BJ (cell line): ENCODE data around the gene TSPAN5. TPM values are rescaled to one million over a fixed set of nuclear protein-coding genes. Genes with fewer than 3 reads are reported as not detected.

ENCODE experiments used
- CTCF ChIA-PET: fragments of 350-600 bp; formaldehyde crosslinking; extraction: SDS; loops from one replicate; lab custom pipeline; 2021; ENCODE audit warnings: antibody characterized with exemption, inconsistent platforms; lab: Yijun Ruan, JAX
- POLR2A ChIA-PET: fragments of 300-600 bp; sonication (Branson Sonifier 250); formaldehyde crosslinking; extraction: SDS; loops from one replicate; lab custom pipeline; 2021; ENCODE audit warnings: antibody characterized with exemption; lab: Charles Lee
- DNase-seq: peaks from one replicate; pipeline ENCODE4 v3.0.0-alpha.2; 2011; ENCODE audit warnings: low read depth
- H3K27me3 ChIP-seq: 2 replicates; pipeline ENCODE4 v1.6.0; 2011; ENCODE audit warnings: low read length; ENCODE audit not compliant: control insufficient read depth, insufficient read depth
- H3K36me3 ChIP-seq: 2 replicates; pipeline ENCODE4 v1.5.1; 2011; ENCODE audit warnings: low read length; ENCODE audit not compliant: control insufficient read depth, insufficient read depth
- H3K4me3 ChIP-seq: 2 replicates; pipeline ENCODE4 v1.5.1; 2011; ENCODE audit warnings: low read depth, mild to moderate bottlenecking, control low read depth, low read length
- polyA plus RNA-seq: library from polyadenylated mRNA; depleted of rRNA; stranded (reverse); fragments of >200 nt; gene quantifications from 2 replicates; pipeline ENCODE4 v1.2.3, GENCODE V29; 2011
- TF ChIP-seq, protein P1 (sequence below): IDR thresholded peaks from 2 replicates; pipeline ENCODE4 v1.5.1; 2011; ENCODE audit warnings: low read depth, mild to moderate bottlenecking, control low read depth, inconsistent platforms, low read length, moderate library complexity; ENCODE audit not compliant: insufficient read depth

Gene TSPAN5
- polyA plus RNA-seq, 1 experiment, result 74.5 TPM

DNA sequence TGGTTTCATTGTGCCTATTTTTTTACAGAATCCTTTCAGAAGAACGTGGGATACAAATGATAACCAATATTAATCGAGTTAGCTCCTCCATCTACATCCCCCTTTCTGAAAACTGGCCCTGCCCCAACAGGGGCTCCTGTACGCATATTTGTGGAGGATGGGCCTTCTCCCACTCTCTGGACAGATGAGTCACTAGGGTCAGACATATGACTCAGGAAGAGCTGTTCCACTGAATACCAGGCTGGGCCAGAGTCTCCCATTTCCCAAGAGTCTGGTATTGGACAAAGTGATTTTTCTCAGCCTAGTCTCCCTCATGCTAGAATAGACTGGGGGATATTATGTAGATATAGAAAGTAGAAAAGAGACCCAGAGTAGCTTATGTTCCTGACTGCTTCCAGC lies 142.4 kb downstream of the TSPAN5 start:
- POLR2A ChIA-PET, result interaction anchor here (0.8 kb wide), 1 partner anchor 48 kb away, joined by 3 read pairs; no protein-coding TSS in a partner anchor

DNA sequence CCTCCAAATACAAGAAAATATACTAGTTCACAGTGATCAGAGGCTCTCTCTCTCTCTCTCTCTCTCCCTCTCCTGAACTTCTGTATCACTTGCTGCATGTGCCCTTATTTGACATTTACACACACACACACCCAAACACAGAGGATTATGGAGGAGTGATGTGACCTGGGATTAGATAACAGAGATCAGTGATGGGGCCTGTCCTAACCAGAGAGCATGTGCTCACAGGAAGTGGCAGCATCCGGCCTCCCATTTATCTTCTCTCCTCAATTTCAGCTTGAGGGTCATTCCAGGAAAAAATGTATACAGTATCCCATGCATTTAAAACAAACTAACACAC lies 143.0 kb downstream of the TSPAN5 start:
- DNase-seq, result no peak
- no peaks in the 10 kb centered on the region for H3K36me3 ChIP-seq
- no peaks in the 10 kb centered on the region for H3K27me3 ChIP-seq
- H3K4me3 ChIP-seq, result no peak overlapping the region
- TF ChIP-seq, protein P1, sequence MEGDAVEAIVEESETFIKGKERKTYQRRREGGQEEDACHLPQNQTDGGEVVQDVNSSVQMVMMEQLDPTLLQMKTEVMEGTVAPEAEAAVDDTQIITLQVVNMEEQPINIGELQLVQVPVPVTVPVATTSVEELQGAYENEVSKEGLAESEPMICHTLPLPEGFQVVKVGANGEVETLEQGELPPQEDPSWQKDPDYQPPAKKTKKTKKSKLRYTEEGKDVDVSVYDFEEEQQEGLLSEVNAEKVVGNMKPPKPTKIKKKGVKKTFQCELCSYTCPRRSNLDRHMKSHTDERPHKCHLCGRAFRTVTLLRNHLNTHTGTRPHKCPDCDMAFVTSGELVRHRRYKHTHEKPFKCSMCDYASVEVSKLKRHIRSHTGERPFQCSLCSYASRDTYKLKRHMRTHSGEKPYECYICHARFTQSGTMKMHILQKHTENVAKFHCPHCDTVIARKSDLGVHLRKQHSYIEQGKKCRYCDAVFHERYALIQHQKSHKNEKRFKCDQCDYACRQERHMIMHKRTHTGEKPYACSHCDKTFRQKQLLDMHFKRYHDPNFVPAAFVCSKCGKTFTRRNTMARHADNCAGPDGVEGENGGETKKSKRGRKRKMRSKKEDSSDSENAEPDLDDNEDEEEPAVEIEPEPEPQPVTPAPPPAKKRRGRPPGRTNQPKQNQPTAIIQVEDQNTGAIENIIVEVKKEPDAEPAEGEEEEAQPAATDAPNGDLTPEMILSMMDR, result no peak
- ChIA-PET CTCF (no interaction called here), POLR2A (no interaction called here)

More for the DNA sequence above, 142.4 kb downstream of the TSPAN5 start:
- CTCF ChIA-PET, result interaction anchor here (1.0 kb wide), 1 partner anchor 42 kb away, joined by 5 read pairs; no protein-coding TSS in a partner anchor
- Histone ChIP-seq H3K36me3 (no peaks in the 10 kb centered on the region), H3K27me3 (no peaks in the 10 kb centered on the region), H3K4me3 (no peak overlapping the region)
- TF ChIP-seq, protein P1, result no peak
- peak; percentile 36 for DNase-seq

DNA sequence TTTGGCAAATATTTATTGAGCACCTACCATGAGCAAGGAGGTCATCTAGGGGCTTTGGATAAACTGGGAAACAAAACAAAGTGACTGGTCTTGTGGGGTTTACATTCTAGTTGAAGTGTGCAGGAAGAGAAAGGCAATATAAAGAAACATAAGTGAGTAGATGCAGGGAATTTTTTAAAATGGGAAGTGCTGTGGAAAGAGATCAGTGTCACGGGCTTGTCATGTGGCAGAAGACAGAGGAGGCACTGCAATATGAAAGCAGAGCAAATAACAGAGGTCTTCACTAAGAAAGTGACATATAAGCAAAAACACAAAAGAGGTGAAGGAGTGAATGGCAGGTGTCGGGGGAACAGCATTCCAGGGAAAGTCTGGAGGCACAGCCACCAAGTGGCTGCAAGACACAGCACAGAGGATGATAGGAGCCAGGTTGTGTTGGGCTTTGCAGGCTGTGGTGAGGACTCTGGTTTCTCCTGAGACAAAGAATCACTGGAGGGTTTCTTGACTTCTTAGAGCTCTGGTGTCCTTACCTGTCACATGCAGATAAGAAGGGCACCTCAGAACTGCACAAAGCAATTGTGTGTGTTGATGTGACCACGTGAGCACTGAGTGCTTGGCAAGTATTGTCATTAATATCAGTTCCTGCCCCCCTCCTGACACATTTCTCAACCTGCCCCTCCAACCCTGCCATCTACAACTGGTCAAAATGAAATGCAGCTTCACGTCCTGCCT lies 143.5 kb downstream of the TSPAN5 start:
- H3K4me3 ChIP-seq, result no peak overlapping the region
- DNase-seq, result no peak
- CTCF ChIA-PET, result no interaction called here
- POLR2A ChIA-PET, result no interaction called here
- no peaks in the 10 kb centered on the region for H3K27me3 ChIP-seq
- no peaks in the 10 kb centered on the region for H3K36me3 ChIP-seq
- TF ChIP-seq, protein P1, result no peak

DNA sequence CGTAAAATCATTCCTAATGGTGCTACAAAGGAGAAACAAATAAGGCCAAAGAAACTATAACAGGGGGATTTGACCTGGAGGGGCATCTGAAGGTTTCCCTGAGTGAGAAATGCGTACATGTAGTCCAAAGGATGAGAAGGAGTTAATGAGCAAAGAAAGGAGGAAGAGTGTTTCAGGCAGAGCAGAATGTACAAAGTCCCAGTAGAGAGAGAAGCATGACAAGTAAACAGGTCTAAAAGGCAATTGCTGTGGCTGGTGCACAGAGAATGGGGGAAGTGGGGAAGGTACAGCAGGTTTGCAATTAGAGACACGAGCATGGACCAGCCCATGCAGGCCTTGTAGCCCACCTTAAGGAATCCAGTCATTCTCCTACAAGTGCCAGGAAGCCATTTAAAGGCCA lies 145.5 kb downstream of the TSPAN5 start:
- H3K36me3 ChIP-seq, result no peaks in the 10 kb centered on the region
- TF ChIP-seq, protein P1, result no peak
- POLR2A ChIA-PET, result no interaction called here
- no peak overlapping the region for H3K4me3 ChIP-seq
- no peaks in the 10 kb centered on the region for H3K27me3 ChIP-seq
- no peak for DNase-seq
- CTCF ChIA-PET, result no interaction called here

DNA sequence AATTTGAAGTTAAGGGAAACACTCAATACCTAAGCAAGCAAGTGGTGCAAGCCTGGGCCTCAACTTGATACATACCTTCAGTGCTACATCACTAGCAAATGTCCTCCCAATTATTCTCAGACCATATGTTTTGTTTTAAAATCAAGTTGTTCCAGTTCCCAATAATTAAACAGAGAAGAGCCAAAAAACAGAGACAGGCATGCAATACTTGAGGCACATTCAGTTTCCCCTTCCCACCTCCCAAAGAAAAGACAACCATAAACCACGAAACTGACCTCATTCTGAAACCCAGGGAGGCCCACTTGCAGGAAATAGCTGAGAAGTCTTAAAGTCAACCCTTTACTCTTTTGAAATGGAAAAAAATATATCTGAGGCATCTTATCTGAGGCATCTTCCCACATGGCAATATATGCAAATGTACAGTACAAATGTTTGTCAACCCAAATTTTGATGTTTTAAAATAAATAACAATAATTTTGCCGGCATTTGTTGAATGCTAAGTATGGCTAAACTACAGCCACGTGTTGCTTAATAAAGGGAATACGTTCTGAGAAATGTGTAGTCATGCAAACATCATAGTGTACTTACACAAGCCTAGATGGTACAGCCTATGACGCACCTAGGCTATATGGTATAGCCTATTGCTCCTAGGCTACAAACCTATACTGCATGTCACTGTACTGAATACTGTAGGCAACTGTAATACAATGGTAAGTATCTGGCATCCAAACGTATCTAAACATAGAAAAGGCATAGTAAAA lies 147.5 kb downstream of the TSPAN5 start:
- Histone ChIP-seq H3K36me3 (no peaks in the 10 kb centered on the region), H3K4me3 (no peak overlapping the region), H3K27me3 (no peaks in the 10 kb centered on the region)
- peak; percentile 98 for DNase-seq
- TF ChIP-seq, protein P1, result no peak
- POLR2A ChIA-PET, result interaction anchor here (0.6 kb wide), 1 partner anchor 128 kb away, joined by 4 read pairs; no protein-coding TSS in a partner anchor
- CTCF ChIA-PET, result no interaction called here
